HFF-Myc (cell line): ENCODE data around the gene ALKBH5.

Experiments
- DNase-seq: peaks from one replicate; pipeline ENCODE4 v3.0.0-alpha.2; 2011; ENCODE audit warnings: low read depth; ENCODE audit errors: extremely low read depth
- H3K4me3 ChIP-seq: replicated peaks from 2 replicates; pipeline ENCODE4 v1.5.1; 2011; ENCODE audit warnings: low read depth, mild to moderate bottlenecking, control low read depth, low read length
- CTCF ChIP-seq: IDR thresholded peaks from 2 replicates; pipeline ENCODE4 v1.5.1; 2012; ENCODE audit warnings: mild to moderate bottlenecking, low read depth, low read length, control low read depth; ENCODE audit errors: missing control alignments

The ALKBH5 gene

GRCh38 chr17:18176176-18176575 lies 7.5 kb upstream of the ALKBH5 start:
- no peak overlapping the region for H3K4me3 ChIP-seq
- no peak for TF ChIP-seq CTCF
- DNase-seq, result no peak

GRCh38 chr17:18177133-18177532 lies 6.5 kb upstream of the ALKBH5 start:
- no peak overlapping the region for H3K4me3 ChIP-seq
- no peak for DNase-seq
- TF ChIP-seq CTCF, result no peak

- no peak for TF ChIP-seq CTCF
- no peak overlapping the region for H3K4me3 ChIP-seq
- no peak for DNase-seq
Measured at GRCh38 chr17:18177722-18178121, 5.9 kb upstream of the ALKBH5 start.

- DNase-seq, result no peak
- no peak for TF ChIP-seq CTCF
- no peak overlapping the region for H3K4me3 ChIP-seq
Measured at GRCh38 chr17:18179196-18179595, 4.4 kb upstream of the ALKBH5 start.

- no peak for TF ChIP-seq CTCF
- H3K4me3 ChIP-seq, result no peak overlapping the region
- no peak for DNase-seq
Measured at GRCh38 chr17:18179804-18180203, 3.8 kb upstream of the ALKBH5 start.

GRCh38 chr17:18181358-18181757 lies 2.3 kb upstream of the ALKBH5 start:
- no peak overlapping the region for H3K4me3 ChIP-seq
- no peak for DNase-seq
- no peak for TF ChIP-seq CTCF

- peak overlapping the region; percentile 94 for H3K4me3 ChIP-seq
- no peak for DNase-seq
- no peak for TF ChIP-seq CTCF
Measured at GRCh38 chr17:18182110-18182977, 1.3 kb upstream of the ALKBH5 start.
